Liver (tissue), 9 donors: ENCODE measurements around the gene ADAMTS7. TPM values are rescaled to one million over a fixed set of nuclear protein-coding genes. Genes with fewer than 3 reads are reported as not detected.

Source experiments
- DNase-seq: peaks from one replicate; pipeline ENCODE4 v3.0.0-alpha.2; 2017; ENCODE audit warnings: low spot score
- H3K27ac ChIP-seq, 2 donors: one replicate each; pipeline ENCODE4 v1.7.0; 2013; ENCODE audit warnings: inconsistent platforms in 2 of 2, low read length in 2 of 2, control low read depth in 1 of 2, low read depth in 1 of 2, mild to moderate bottlenecking in 1 of 2
- H3K27me3 ChIP-seq, 4 donors: one replicate each; pipeline versions ENCODE4 v1.6.1 to v1.7.0; 2013; ENCODE audit warnings: low read length in 3 of 4, inconsistent platforms in 1 of 4, mild to moderate bottlenecking in 1 of 4, moderate library complexity in 1 of 4; ENCODE audit not compliant: control insufficient read depth in 4 of 4, insufficient read depth in 4 of 4
- H3K36me3 ChIP-seq, 4 donors: one replicate each; pipeline versions ENCODE4 v1.6.1 to v1.7.0; 2013; ENCODE audit warnings: low read length in 3 of 4, mild to moderate bottlenecking in 3 of 4, low read depth in 1 of 4, moderate library complexity in 1 of 4; ENCODE audit not compliant: control insufficient read depth in 4 of 4, insufficient read depth in 3 of 4
- H3K4me1 ChIP-seq, 4 donors: one replicate each; pipeline versions ENCODE4 v1.6.1 to v1.7.0; 2013; ENCODE audit warnings: low read length in 3 of 4, mild to moderate bottlenecking in 3 of 4, moderate library complexity in 1 of 4; ENCODE audit not compliant: control insufficient read depth in 4 of 4, insufficient read depth in 4 of 4
- H3K4me3 ChIP-seq, 3 donors: one replicate each; pipeline versions ENCODE4 v1.6.1 to v1.7.0; 2013; ENCODE audit warnings: low read length in 3 of 3, control low read depth in 1 of 3, low read depth in 1 of 3, mild to moderate bottlenecking in 1 of 3
- H3K9ac ChIP-seq, 2 donors: one replicate each; pipeline ENCODE4 v1.7.0; 2013; ENCODE audit warnings: low read length in 2 of 2, mild to moderate bottlenecking in 2 of 2, moderate library complexity in 2 of 2, control low read depth in 1 of 2, low read depth in 1 of 2
- H3K9me3 ChIP-seq, 4 donors: one replicate each; pipeline versions ENCODE4 v1.6.1 to v1.7.0; 2013; ENCODE audit warnings: low read length in 3 of 4; ENCODE audit not compliant: control insufficient read depth in 4 of 4
- ATF3 ChIP-seq: IDR thresholded peaks from 2 replicates; pipeline ENCODE4 v1.6.1; 2016; ENCODE audit warnings: antibody characterized with exemption
- EGR1 ChIP-seq, 2 donors: IDR thresholded peaks; 2 replicates each; pipeline ENCODE4 v1.6.1; 2016 to 2018; ENCODE audit warnings: antibody characterized with exemption in 2 of 2, low read depth in 2 of 2
- FOXA1 ChIP-seq: IDR thresholded peaks from 2 replicates; pipeline ENCODE4 v1.6.1; 2016; ENCODE audit warnings: antibody characterized with exemption
- FOXA2 ChIP-seq: IDR thresholded peaks from 2 replicates; pipeline ENCODE4 v1.6.1; 2016; ENCODE audit warnings: antibody characterized with exemption
- GABPA ChIP-seq, 2 donors: IDR thresholded peaks in 1 of 2; conservative IDR thresholded peaks in 1 of 2; 2 replicates each; pipeline ENCODE4 v1.6.1; 2016; ENCODE audit warnings: antibody characterized with exemption in 2 of 2, mild to moderate bottlenecking in 1 of 2, moderate library complexity in 1 of 2
- HNF4A ChIP-seq, 2 donors: conservative IDR thresholded peaks; 2 replicates each; pipeline ENCODE4 v1.6.1; 2016; ENCODE audit warnings: antibody characterized with exemption in 2 of 2, mild to moderate bottlenecking in 2 of 2
- HNF4G ChIP-seq: IDR thresholded peaks from 2 replicates; pipeline ENCODE4 v1.6.1; 2016; ENCODE audit warnings: antibody characterized with exemption
- JUND ChIP-seq, 2 donors: IDR thresholded peaks; 2 replicates each; pipeline ENCODE4 v1.6.1; 2016; ENCODE audit warnings: antibody characterized with exemption in 2 of 2
- MAX ChIP-seq: IDR thresholded peaks from 2 replicates; pipeline ENCODE4 v1.6.1; 2016; ENCODE audit warnings: antibody characterized with exemption
- NR2F2 ChIP-seq: IDR thresholded peaks from 2 replicates; pipeline ENCODE4 v1.6.1; 2016; ENCODE audit warnings: antibody characterized with exemption
- RAD21 ChIP-seq, 2 donors: IDR thresholded peaks; 2 replicates each; pipeline ENCODE4 v1.6.1; 2016; ENCODE audit warnings: antibody characterized with exemption in 2 of 2, mild to moderate bottlenecking in 2 of 2
- REST ChIP-seq: IDR thresholded peaks from 2 replicates; pipeline ENCODE4 v1.6.1; 2016; ENCODE audit warnings: antibody characterized with exemption, mild to moderate bottlenecking
- SP1 ChIP-seq: IDR thresholded peaks from 2 replicates; pipeline ENCODE4 v1.6.1; 2018; ENCODE audit warnings: antibody characterized with exemption, mild to moderate bottlenecking
- whole genome bisulfite sequencing: extraction: QIAGEN DNeasy Blood & Tissue Kit; methylation state at CpG from one replicate; pipeline ENCODE4 v1.1.7; 2013; 5-methylcytosine and 5-hydroxymethylcytosine counted together
- polyA plus RNA-seq, 2 donors: library from polyadenylated mRNA; stranded (reverse) in 1 of 2; unstranded in 1 of 2; fragments of 200-250 nt in 1 of 2; fragments of >200 nt in 1 of 2; fragmentation: Nextera tagmentation in 1 of 2; extraction: Ambion mirVana in 1 of 2; gene quantifications; one replicate each; pipeline versions ENCODE4 v1.2.1 to v1.2.3, GENCODE V29; 2013 to 2015
- total RNA-seq, 2 donors: library from RNA; depleted of rRNA; stranded (reverse); fragments of >200 nt; gene quantifications; one replicate each; pipeline ENCODE4 v1.2.3, GENCODE V29; 2014
- TF ChIP-seq, protein P1 (sequence below): IDR thresholded peaks from 2 replicates; pipeline ENCODE4 v1.6.1; 2016; ENCODE audit warnings: antibody characterized with exemption
- TF ChIP-seq, protein P2 (sequence below): fragments of 150-350 bp; IDR thresholded peaks from 2 replicates; pipeline ENCODE4 v1.5.1; 2017; ENCODE audit warnings: improper control_type of control experiment, low read depth, low read length; ENCODE audit not compliant: missing input control
- donor health status: healthy.
- donor health status: healthy.
- donor health status: healthy.
- donor health status: healthy.
- donor health status: healthy.

ADAMTS7 gene
- total and polyA plus RNA-seq, 4 donors: 0.13 to 2.4 (median 1.3) TPM

DNA sequence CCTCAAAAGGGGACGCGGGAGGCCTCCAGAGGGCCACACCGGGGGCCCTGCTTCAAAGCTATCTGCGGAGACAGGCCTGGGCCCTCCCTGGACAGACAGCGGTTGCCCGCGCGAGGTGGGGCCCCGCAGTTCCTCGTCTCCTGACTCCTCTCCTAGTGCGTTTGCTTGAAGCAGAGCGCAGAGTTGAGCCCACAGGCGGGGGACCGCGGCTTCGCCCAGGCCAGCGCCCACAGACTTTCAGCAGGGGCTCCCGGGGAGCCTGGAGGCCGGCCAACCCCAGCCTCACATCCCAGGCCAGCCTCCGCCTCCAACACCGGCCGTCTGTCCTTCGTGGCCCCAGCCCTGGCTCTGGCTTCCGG lies 540 bp upstream of the ADAMTS7 start:
- peaks cover 0 to 3% (median 0%) of the 10 kb centered on the region in 4 donors for H3K27me3 ChIP-seq
- H3K4me3 ChIP-seq: peak overlapping the region in 1 of 3 donors; percentile 66
- 53% methylated on average over 24 of the region's 24 CpGs for WGBS
- peak overlapping the region; percentile 51 to 54 for H3K27ac ChIP-seq
- no peak overlapping the region for H3K9ac ChIP-seq
- peaks cover 0 to 6% (median 3%) of the 10 kb centered on the region in 4 donors for H3K4me1 ChIP-seq
- no peaks in the 10 kb centered on the region for H3K9me3 ChIP-seq
- H3K36me3 ChIP-seq: no peaks in the 10 kb centered on the region
- DNase-seq: no peak
- TF ChIP-seq HNF4A (conservative IDR thresholded peaks at IDR 0.05) (no peak), EGR1 (IDR thresholded peaks at IDR 0.05; ENCODE audit: low read depth in 2 of 2) (no peak), MAX (no peak), JUND (IDR thresholded peaks at IDR 0.05) (no peak), NR2F2 (no peak), SP1 (no peak)
- TF ChIP-seq, protein P1, sequence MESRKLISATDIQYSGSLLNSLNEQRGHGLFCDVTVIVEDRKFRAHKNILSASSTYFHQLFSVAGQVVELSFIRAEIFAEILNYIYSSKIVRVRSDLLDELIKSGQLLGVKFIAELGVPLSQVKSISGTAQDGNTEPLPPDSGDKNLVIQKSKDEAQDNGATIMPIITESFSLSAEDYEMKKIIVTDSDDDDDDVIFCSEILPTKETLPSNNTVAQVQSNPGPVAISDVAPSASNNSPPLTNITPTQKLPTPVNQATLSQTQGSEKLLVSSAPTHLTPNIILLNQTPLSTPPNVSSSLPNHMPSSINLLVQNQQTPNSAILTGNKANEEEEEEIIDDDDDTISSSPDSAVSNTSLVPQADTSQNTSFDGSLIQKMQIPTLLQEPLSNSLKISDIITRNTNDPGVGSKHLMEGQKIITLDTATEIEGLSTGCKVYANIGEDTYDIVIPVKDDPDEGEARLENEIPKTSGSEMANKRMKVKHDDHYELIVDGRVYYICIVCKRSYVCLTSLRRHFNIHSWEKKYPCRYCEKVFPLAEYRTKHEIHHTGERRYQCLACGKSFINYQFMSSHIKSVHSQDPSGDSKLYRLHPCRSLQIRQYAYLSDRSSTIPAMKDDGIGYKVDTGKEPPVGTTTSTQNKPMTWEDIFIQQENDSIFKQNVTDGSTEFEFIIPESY: no peak

DNA sequence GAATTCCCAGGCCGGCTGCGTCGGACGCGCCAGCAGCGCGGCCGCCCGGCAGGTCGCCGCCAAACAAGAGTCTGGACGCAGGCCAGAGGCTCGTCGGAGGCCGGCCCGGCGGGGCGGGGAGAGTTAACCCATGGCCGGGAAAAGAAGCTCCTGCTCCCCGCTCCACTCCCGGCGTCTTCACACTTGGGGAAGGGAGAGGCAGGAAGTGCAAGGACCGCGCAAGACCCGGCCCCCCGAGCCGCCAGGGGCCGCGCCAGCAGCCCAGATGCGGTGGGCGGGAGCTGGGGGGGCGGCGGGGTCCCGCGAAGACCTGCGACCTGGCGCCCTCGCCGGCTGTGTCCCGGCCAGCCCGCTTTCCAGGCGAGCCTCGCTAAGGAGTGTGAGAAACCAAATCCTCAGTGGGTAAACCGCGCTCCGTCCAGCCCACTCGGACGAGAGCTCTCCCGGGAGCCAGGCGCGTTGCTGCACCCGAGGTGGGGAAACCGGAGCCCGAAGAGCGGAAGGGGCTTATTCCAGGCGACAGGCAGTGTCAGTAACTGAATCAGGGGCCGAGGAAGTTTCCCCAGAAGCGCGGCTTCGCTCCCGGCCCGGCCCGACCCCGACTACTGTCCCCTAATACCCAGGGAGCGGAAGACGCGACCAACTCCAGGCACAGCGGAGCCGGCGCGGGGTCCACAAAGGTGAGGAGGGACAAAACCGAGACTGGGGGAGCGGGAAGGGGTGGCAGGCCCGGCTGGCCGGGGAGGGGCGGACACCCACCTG lies 721 bp downstream of the ADAMTS7 start:
- TF ChIP-seq, protein P2, sequence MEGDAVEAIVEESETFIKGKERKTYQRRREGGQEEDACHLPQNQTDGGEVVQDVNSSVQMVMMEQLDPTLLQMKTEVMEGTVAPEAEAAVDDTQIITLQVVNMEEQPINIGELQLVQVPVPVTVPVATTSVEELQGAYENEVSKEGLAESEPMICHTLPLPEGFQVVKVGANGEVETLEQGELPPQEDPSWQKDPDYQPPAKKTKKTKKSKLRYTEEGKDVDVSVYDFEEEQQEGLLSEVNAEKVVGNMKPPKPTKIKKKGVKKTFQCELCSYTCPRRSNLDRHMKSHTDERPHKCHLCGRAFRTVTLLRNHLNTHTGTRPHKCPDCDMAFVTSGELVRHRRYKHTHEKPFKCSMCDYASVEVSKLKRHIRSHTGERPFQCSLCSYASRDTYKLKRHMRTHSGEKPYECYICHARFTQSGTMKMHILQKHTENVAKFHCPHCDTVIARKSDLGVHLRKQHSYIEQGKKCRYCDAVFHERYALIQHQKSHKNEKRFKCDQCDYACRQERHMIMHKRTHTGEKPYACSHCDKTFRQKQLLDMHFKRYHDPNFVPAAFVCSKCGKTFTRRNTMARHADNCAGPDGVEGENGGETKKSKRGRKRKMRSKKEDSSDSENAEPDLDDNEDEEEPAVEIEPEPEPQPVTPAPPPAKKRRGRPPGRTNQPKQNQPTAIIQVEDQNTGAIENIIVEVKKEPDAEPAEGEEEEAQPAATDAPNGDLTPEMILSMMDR: no peak
- TF ChIP-seq JUND (IDR thresholded peaks at IDR 0.05): no peak
- TF ChIP-seq, protein P1: no peak
- TF ChIP-seq MAX: no peak
- TF ChIP-seq SP1: no peak
- TF ChIP-seq FOXA1: no peak
- no peak for TF ChIP-seq REST
- TF ChIP-seq FOXA2: no peak
- TF ChIP-seq HNF4A (conservative IDR thresholded peaks at IDR 0.05): no peak
- TF ChIP-seq EGR1 (IDR thresholded peaks at IDR 0.05; ENCODE audit: low read depth in 2 of 2): no peak
- TF ChIP-seq GABPA (IDR thresholded peaks at IDR 0.05 in 1 of 2, conservative IDR thresholded peaks at IDR 0.05 in 1 of 2): no peak
- no peak for TF ChIP-seq HNF4G
- TF ChIP-seq ATF3: no peak
- no peak for TF ChIP-seq RAD21 (IDR thresholded peaks at IDR 0.05)
- 2% methylated on average over 76 of the region's 76 CpGs for WGBS
- Histone ChIP-seq H3K9me3 (no peaks in the 10 kb centered on the region), H3K4me3 (peak overlapping the region in 1 of 3 donors; percentile 66), H3K9ac (no peak overlapping the region), H3K27ac (peak overlapping the region; percentile 36 to 46), H3K27me3 (peaks cover 0 to 3% (median 0%) of the 10 kb centered on the region in 4 donors), H3K36me3 (no peaks in the 10 kb centered on the region), H3K4me1 (peaks cover 0 to 6% (median 3%) of the 10 kb centered on the region in 4 donors)
- peak; percentile 54 for DNase-seq
